T-helper 1 cell treated with Interleukin-12 subunit alpha and Interleukin-12 subunit beta and Interleukin-4 antibody, amounts not matched to agents 30 ng/mL and 1 ng/mL, for 36 hours (primary cell): Measurements from ENCODE around the gene PLCB4. TPM values are rescaled to one million over a fixed set of nuclear protein-coding genes. Genes with fewer than 3 reads are reported as not detected.
"Not testable (repeated sequence)": the region's sequence is repeated elsewhere in the genome, so short reads cannot be mapped to it uniquely, and the experiment has no call there.

Experiments
- intact Hi-C: fragments of 100-400 bp; cut with micrococcal nuclease; formaldehyde crosslinking; loops from one replicate; pipeline ENCODE4 v1.15.1; 2024
- total RNA-seq: library from RNA; stranded (reverse); gene quantifications from 2 replicates; pipeline ENCODE4 v1.2.3, GENCODE V29; 2022

Gene PLCB4
- total RNA-seq, 1 donor from 2014 or later = not detected

DNA sequence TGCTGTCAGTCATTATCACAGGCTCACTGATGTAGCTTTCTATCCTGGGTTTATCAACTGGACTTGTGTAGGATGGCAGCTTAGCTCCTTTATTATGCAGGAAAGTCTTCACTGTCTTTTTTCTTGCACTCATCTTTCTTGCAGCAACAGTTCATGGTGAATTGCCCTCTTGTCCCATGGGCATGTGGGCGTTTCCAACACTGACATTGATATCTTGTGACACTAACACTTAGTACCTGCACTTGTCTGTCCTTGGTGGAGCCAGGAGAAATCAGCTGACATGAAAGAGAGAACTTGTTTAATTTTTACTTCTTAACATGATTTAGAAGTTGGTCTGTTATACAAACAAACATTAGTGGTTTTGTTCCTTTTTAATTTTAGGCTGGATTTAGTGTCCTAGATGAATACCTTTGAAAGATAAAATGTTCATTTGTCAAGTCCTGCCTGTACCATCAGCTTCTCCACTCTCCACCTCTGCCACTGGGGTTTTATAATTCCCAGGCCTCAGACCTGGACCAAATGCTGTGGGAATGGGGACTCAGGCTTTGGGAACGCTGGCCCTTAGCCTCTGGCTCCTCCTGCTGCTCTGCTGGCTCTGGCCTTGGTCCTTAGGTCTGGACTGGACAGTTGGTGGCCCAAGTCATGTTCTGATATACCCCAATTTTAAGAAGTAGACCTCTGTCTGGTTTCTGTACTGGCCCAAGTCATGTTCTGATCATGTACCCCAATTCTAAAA, 284.5 kb downstream of the PLCB4 start:
- intact Hi-C loops = no loop called here

DNA sequence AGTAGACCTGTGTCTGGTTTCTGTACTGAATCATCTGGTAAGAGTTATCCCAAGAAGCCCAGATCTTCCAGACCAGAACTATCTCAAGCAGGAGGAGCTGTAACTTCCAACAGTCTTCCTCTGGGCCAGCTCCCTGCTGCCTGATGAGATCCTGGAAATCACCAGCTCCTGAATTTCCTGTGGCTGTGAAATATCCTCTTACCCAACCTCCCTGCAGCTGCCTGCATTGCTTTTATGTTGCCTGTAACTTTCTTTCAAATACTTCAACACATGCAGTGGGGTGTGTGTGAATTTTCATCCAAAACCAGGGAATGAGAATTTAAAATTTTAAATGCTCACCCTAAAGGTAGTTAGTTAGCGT, 285.0 kb downstream of the PLCB4 start:
- intact Hi-C loops = no loop called here

DNA sequence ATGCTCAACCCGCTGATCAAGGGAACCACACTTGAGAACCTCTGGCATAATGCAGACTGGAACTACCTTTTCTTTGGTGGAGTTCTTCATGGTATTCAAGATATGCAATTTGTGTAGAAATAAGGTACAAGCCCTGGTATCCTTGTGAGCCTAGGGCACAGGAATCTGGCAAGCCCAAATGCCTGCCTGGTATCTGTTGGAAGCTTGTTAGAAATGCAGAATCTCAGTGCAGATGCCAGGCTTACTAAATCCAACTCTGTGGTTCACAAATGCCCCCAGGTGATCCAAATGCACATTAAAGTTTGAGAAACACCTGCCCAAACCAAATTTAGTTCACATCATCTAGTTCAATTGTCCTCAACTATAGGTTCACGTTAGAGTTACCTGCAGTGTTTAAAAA, 285.7 kb downstream of the PLCB4 start:
- intact Hi-C loops = no loop called here

DNA sequence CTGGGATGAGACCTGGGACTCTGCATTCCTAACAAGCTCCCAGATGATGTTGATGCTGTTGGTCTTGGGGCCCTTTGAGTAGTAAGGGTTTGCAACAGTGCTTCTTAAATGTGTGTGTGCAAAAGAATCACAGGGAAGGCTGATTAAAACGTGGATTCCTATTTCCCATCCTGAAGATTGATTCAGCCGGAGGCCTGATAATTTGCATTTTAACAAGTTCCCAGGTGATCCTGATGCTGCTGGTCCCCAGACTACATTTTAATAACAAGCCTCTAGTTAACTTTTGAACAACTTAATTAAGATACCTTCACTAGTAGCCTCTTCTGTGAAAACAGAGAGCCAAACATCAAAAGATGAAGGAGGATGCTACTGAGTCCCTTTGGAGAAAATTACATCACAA, 289.1 kb downstream of the PLCB4 start:
- intact Hi-C loops = no loop called here

DNA sequence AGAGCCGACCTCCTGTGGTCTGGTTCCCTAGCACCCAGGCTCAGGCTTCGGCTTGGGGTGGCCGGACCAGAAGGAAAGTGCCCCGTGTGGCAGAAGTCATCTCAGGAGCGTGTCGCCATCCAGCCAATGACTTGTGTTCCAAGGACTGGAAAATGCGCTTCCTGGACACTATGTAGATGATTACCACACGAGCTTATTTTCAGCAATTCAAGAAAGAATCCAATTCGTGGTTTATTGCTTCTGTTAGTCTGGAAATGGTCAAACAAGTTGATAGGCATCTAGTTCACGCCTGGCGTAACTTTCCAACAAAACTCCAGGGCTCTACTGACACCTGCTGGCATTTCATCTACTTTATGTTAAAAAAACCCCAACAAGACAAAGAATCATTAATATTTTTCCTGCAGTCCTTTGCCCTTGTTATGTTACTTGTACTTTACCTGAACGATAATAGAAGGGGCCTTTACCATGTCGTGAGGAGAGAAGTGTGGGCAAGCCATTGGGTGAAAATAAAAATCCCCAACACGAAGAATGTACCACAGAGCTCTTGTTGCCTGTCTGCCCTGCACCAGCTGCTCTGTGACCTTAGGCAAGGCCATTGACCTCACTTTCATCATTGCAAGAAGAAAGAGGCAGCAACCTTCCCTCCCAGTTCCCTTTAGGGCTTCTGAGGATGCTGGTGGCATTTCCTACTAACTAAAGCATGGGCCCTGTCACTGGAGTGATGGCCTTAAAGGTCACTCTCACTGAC, 290.8 kb downstream of the PLCB4 start:
- intact Hi-C loops = no loop called here

DNA sequence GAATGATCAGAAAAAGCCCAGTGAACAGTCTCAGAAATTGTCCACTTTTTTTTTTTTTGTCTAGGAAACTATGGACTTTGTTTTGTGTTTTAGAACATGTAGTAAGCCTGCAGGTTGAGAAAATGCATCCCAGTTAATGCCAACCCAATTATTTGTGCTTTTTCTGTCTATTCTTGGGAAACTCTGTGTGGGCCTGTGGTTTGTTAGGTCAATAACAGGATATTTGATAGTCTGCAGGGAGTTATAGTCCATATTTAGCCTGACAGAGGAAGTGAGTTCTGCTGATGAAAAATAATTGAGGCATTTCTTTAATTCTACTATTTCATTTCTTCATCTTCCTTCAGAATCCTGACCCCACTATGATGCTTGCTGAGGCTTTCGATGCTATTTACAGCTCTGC, 291.5 kb downstream of the PLCB4 start:
- intact Hi-C loops = no loop called here

DNA sequence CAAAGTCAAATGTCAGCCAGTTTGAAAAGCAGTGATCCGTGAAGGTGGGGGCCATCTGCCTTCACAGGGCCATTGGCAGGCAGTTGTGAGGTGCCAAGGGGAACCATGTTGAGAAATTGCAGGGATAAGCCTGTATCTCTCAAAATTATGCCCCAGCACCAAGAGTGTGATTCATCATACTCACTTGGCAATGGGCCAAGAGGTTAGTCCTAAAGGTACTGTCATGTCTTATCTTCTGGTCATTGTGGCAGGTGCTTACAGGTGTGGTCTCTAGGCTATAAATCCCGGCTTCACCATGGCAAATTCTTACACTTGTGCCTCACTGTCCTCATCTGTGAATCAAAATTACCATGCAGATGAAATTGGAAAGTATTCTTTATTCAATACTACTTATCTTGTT, 294.8 kb downstream of the PLCB4 start:
- intact Hi-C loops = no loop called here

DNA sequence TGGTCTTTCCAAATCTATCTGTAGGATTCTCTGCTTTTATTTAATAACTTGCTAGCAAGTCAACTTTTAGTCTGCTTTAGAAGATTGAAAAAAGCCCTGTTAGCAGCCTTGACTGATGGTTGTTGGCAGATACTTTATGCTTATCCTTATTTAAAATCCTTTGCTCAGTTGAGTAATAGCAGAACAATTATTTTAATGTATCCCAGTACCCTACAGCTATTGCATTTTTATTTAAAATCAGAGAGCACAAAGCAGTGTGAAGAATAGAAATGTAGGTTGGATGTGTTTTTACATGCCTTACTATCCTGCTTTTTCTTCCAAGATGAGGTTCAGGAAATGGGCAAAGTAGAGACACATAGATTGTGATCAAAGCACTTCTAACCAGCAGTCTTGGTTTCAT, 298.4 kb downstream of the PLCB4 start:
- intact Hi-C loops = no loop called here

DNA sequence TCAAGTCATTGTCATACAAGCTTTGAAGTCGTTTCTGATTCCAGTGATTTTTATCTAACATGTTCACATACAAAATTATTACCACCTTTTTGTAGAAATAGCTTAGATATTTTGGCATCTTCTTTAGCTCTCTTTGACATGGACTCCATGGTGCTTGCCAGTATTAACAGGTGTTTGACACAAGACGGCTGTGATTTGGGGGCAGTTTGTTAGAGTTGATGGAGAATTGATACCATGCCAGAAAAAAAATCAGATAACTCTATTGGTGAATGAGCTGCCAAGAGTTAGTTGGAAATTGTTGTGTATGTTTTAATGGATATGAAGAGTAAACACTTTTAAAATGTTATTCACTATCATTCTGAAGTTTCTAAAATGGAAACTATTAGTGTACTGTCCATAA, 298.9 kb downstream of the PLCB4 start:
- intact Hi-C loops = no loop called here

DNA sequence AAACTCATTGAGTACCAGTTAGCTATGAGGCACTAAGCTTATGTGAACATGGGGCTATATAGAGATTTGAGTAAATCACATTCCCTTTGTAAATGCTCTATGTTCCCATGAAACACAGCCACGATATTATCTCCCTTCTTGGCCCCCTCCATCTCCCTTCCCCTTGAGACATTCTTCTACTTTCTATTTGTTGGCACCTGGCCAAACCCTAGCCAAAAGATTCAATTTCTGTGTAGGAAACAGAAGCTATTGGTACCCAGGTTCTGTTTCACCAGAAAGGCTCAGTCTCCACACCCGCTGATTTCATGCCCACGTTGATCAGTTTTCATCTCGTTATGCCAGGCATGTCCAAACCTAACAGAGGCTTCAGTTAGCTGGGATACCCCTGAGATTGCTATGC, 300.0 kb downstream of the PLCB4 start:
- intact Hi-C loops = no loop called here

DNA sequence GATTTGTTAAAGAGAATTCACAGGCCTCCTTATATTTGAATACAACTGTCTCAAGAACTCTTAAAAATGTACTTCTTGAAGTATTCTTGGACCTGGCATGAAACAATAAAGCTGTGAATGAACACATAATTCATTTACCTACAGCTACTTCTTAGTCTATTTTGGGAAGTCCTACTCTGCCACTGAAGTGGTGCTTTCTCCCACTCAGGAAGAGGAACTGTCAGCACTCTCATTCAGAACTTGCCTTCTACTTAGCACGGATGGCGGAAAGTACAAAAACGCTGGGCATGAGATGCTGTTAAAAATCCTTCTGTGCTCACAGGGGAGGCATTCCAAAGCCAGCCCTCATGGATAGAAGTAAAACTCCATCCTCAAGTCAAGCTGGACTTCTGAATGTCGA, 300.7 kb downstream of the PLCB4 start:
- intact Hi-C loops = no loop called here

DNA sequence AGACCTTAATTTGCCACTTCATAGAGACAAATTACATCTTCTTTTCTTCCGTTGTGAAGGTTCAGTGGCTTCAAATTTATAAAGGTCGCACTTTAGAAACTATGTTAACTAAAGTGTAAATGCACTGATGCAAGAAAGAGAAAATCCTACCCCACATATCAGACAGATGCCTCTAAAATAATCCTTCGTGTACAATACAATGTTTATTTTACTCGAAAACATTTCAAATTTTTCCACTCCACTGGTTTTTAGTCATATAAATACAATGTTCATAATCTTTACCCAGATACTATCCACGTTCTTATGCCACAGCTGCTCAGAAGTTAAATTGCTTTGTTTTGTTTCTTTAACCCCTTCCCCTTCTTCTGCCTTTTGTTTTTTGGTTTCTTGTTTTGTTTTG, 305.2 kb downstream of the PLCB4 start:
- intact Hi-C loops = no loop called here

DNA sequence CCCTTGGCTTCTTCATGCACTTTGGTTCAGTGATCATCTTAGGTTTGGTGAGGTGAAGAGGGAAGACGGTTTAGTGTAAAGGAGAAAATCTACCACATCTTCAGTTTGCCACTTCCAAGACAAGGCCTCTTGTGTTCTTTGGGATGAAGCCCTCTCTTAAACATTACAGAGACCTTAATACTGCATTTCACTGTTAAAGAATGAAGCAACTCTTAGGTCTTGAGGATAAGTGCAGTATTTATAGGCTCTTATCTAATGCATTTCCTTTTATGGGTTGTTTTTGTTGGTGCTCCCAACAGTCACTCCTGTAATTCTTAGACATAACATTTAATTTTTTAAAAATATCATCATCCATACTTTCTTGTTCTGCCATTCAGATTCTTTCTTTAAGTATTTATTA, 305.6 kb downstream of the PLCB4 start:
- intact Hi-C loops = no loop called here

DNA sequence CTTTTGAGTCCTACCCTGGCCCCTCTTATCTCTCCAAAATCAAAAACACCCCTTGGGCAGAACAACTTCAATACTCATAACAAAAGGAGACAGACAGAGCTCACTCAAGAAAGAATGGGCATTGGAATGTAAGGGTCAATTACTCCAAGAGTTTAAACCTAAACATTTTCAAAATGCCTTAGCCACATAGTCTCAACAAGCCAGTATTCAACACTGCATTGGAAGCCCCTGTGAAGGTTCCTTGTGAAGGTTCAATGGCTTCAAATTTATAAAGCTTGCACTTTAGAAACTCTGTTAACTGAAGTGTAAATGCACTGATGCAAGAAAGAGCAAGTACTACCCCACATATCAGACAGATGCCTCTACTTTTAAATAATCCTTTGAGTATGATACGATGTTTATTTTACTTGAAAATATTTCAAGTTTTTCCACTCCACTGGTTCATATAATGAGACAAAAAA, 306.4 kb downstream of the PLCB4 start:
- intact Hi-C loops = no loop called here

DNA sequence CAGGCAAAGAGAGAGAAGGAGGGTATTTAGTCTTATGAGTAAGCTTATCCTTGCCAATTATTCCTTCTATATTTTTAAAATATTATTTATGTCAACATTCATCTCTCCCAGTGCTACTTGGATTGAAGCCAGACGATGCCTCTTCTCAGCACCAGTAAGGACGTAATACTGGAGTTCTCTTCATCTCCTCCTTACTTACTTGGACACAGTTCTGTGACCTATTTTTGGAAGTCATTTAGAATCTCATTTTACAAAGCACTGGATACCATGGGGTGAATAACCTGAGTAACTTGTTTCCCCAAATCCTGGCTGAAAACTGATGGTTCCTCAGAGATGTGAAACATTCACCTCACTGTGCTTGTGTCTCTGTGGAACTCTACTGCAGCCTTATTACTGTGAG, 308.1 kb downstream of the PLCB4 start:
- intact Hi-C loops = no loop called here

DNA sequence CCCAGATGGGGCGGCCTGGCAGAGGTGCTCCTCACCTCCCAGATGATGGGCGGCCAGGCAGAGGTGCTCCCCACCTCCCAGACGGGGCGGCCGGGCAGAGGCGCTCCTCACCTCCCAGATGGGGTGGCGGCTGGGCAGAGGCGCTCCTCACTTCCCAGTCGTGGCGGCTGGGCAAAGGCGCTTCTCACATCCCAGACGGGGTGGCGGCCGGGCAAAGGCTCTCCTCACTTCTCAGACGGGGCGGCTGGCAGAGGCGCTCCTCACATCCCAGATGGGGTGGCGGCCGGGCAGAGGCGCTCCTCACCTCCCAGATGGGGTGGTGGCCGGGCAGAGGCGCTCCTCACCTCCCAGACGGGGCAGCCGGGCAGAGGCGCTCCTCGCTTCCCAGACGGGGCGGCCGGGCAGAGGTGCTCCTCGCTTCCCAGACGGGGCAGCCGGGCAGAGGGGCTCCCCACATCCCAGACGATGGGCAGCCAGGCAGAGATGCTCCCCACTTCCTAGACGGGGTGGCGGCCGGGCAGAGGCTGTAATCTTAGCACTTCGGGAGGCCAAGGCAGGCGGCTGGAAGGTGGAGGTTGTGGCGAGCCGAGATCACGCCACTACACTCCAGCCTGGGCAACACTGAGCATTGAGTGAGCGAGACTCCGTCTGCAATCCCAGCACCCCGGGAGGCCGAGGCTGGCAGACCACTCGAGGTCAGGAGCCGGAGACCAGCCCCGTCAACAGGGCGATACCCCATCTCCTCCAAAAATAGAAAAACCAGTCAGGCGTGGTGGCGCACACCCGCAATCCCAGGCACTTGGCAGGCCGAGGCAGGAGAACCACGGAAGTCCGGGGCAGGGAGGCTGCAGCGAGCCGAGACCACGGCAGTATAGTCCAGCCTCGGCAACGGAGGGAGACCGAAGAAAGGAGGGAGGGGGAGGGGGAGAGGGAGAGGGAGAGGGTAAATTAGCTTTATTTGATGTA, 316.7 kb downstream of the PLCB4 start:
- intact Hi-C loops = not testable (repeated sequence)

DNA sequence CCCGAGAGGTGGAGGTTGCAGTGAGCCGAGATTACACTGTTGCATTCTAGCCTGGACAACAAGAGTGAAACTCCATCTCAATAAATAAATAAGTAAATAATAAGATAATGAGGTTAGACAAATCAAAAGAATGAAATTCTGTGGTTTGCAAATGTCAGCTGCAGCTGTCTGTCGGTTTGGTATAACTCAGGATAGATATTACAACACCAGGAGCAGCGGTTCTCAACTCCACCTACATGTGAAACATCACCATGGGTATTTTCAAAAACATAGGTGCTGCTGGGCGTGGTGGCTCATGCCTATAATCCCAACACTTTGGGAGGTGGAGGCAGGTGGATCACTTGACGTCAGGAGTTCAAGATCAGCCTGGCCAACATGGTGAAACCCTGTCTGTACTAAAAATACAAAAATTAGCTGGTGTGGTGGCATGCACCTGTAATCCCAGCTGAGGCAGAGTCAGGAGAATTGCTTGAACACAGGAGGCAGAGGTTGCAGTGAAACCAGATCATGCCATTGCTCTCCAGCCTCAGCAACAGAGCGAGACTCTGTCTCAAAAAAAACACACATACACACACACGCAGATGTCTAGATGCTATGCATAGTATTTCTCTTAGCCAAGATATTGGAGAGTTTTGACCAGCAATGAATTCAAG, 319.4 kb downstream of the PLCB4 start:
- intact Hi-C loops = no loop called here

DNA sequence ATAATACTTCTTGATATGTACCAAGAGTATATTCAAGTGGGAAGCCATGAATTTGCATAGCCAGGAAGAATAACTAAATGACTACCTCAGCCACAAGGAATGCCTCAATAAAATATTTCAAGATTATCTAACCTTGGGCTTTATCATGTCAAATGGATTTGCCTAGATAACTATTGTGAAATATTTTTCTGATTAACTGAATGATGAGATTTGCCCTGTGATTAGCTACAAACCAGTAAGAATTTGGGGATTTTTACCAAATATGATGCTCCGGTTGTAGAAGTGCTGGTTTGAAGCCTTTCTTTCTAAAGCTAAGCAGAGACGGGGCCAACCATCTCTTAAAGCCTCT, 319.9 kb downstream of the PLCB4 start:
- intact Hi-C loops = no loop called here

DNA sequence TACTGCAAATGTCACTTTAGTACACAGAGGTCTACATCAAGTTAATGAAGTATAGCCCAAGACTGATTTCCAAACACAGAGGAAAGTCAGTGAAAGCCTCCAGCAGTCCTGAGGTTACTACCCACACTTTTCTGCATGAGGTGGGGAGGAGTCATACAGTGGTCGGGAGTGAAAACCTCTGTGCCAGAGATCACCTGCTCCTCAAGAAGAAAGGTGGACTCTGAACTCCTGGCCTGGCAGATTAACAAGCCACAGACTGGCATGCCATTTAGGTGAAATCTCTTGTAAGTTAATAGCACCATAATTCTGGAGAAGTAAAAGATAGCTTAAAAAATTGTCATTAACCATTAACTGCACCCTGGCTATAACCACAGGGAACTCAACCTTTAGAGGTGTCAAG, 320.5 kb downstream of the PLCB4 start:
- intact Hi-C loops = no loop called here

DNA sequence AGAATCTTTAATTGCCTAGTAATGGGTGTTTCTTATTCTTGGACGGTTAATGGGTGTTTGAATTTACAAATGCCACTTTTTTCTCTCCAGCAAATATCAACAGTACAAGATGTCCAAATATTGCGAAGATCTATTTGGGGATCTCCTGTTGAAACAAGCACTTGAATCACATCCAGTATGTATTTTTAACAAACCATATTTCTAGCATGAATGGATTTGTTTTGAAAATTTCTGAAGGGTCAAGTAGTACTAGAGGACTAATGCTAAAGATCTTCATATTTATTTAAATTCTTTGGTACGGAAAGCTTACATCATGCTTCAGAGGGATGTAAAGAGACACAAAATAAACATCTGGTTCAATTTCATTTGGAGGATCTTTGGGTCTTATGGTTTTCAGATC, 321.6 kb downstream of the PLCB4 start:
- intact Hi-C loops = no loop called here
